HG03378 (cell line): Measurements from ENCODE around the gene DENND5A.

Experiments
- ATAC-seq: cut with Tn5 transposase; IDR thresholded peaks from one replicate; pipeline ENCODE4 v1.9.1; 2021; ENCODE audit warnings: mild to moderate bottlenecking, moderate library complexity; ENCODE audit not compliant: unreplicated experiment

DENND5A gene

GRCh38 chr11:9265211-9266131 is at the start of gene DENND5A:
TSS of gene DENND5A (minus strand) at chr11:9265350. CDS start at chr11:9265069, 281 bp downstream.
- ATAC-seq: no peak

- ATAC-seq: peak; percentile 91
Observed at GRCh38 chr11:9314291-9315077, 49.3 kb upstream of the DENND5A start, which contains the start of gene TMEM41B. TSS of gene TMEM41B (minus strand) at chr11:9314593. CDS start at chr11:9314441, 152 bp downstream.

- peak; percentile 8 for ATAC-seq
Observed at GRCh38 chr11:9313648-9314290, 48.6 kb upstream of the DENND5A start.

- ATAC-seq: no peak
Observed at GRCh38 chr11:9310485-9311090, 45.4 kb upstream of the DENND5A start.

- ATAC-seq: no peak
Observed at GRCh38 chr11:9304178-9304577, 39.0 kb upstream of the DENND5A start.

GRCh38 chr11:9302448-9302847 is 37.3 kb upstream of the DENND5A start:
- ATAC-seq: no peak

GRCh38 chr11:9301720-9302119 is 36.6 kb upstream of the DENND5A start:
- ATAC-seq: no peak

GRCh38 chr11:9293646-9294045 is 28.5 kb upstream of the DENND5A start:
- ATAC-seq: no peak

GRCh38 chr11:9285850-9286587 is 20.9 kb upstream of the DENND5A start:
- no peak for ATAC-seq

- ATAC-seq: peak; percentile 88
Observed at GRCh38 chr11:9280655-9281301, 15.6 kb upstream of the DENND5A start.

GRCh38 chr11:9277176-9277575 is 12.0 kb upstream of the DENND5A start:
- ATAC-seq: no peak

GRCh38 chr11:9276571-9276970 is 11.4 kb upstream of the DENND5A start:
- ATAC-seq: no peak

- ATAC-seq: no peak
Observed at GRCh38 chr11:9274499-9275258, 9.5 kb upstream of the DENND5A start.

- ATAC-seq: no peak
Observed at GRCh38 chr11:9273376-9274336, 8.5 kb upstream of the DENND5A start.

- no peak for ATAC-seq
Observed at GRCh38 chr11:9269492-9270013, 4.4 kb upstream of the DENND5A start.

- no peak for ATAC-seq
Observed at GRCh38 chr11:9267680-9268079, 2.5 kb upstream of the DENND5A start.

GRCh38 chr11:9266926-9267325 is 1.8 kb upstream of the DENND5A start:
- no peak for ATAC-seq
